DMS 273 (cell line): ENCODE measurements around the gene MADCAM1.

Source experiments
- DNase-seq: peaks from one replicate; lab custom pipeline; 2025; ENCODE audit not compliant: unreplicated experiment; lab: John Stamatoyannopoulos, UW

The MADCAM1 gene

GRCh38 chr19:547836-548720, 51.8 kb downstream of the MADCAM1 start:
- no peak for DNase-seq

DNA sequence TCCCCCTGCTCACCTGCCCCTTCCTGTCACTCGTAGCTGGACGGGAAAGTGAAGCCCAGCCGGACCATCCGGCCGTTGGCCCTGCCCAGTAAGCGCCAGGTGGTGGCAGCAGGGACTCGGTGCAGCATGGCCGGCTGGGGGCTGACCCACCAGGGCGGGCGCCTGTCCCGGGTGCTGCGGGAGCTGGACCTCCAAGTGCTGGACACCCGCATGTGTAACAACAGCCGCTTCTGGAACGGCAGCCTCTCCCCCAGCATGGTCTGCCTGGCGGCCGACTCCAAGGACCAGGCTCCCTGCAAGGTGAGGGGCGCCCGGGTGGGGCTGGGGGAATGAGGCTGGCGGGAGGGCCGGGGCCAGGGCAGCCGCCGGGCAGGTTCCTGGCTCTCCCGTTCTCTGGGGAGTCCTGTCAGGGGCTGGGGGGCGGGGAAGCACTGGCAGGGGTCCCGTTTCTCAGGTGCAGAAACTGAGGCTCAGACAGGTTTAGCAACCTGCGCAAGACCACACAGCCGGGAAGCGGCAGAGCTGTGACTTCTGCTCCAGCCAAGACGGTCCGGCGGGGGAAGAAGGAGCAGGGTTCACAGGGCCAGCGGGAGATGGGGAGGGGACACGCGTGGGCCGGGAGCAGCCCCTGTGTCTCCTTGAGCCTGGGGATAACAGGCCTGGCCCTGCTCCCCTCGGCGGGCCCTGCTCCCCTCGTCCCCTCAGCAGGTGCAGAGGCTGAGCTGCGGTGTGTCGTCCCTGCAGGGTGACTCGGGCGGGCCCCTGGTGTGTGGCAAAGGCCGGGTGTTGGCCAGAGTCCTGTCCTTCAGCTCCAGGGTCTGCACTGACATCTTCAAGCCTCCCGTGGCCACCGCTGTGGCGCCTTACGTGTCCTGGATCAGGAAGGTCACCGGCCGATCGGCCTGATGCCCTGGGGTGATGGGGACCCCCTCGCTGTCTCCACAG, 52.9 kb downstream of the MADCAM1 start:
- no peak for DNase-seq

- no peak for DNase-seq
Measured at GRCh38 chr19:554817-555216, 58.5 kb downstream of the MADCAM1 start.
